NK-92 (cell line): ENCODE results near the gene AUTS2.
"Not testable (repeated sequence)": the region's sequence is repeated elsewhere in the genome, so short reads cannot be mapped to it uniquely, and the experiment has no call there.

Experiments
- DNase-seq: peaks from one replicate; lab custom pipeline; 2025; ENCODE audit not compliant: unreplicated experiment; lab: John Stamatoyannopoulos, UW

Gene AUTS2

GRCh38 chr7:70579397-70580097, 981.3 kb downstream of the AUTS2 start:
- DNase-seq, result no peak

- DNase-seq, result no peak
Measured at GRCh38 chr7:70580161-70580560, 981.9 kb downstream of the AUTS2 start.

GRCh38 chr7:70582927-70583895, 984.9 kb downstream of the AUTS2 start:
- no peak for DNase-seq

GRCh38 chr7:70583965-70584883, 985.9 kb downstream of the AUTS2 start:
- DNase-seq, result no peak

GRCh38 chr7:70585071-70585470, 986.8 kb downstream of the AUTS2 start:
- DNase-seq, result no peak

- DNase-seq, result no peak
Measured at GRCh38 chr7:70586822-70587221, 988.5 kb downstream of the AUTS2 start.

- DNase-seq, result no peak
Measured at GRCh38 chr7:70587739-70588138, 989.5 kb downstream of the AUTS2 start.

- no peak for DNase-seq
Measured at GRCh38 chr7:70588191-70588921, 990.1 kb downstream of the AUTS2 start.

- no peak for DNase-seq
Measured at GRCh38 chr7:70589010-70589409, 990.7 kb downstream of the AUTS2 start.

- no peak for DNase-seq
Measured at GRCh38 chr7:70589590-70589989, 991.3 kb downstream of the AUTS2 start.

GRCh38 chr7:70590126-70590854, 992.0 kb downstream of the AUTS2 start:
- DNase-seq, result no peak

- DNase-seq, result no peak
Measured at GRCh38 chr7:70591643-70592042, 993.4 kb downstream of the AUTS2 start.

- no peak for DNase-seq
Measured at GRCh38 chr7:70592171-70592570, 993.9 kb downstream of the AUTS2 start.

- no peak for DNase-seq
Measured at GRCh38 chr7:70594170-70594569, 995.9 kb downstream of the AUTS2 start.

GRCh38 chr7:70594885-70595284, 996.6 kb downstream of the AUTS2 start:
- not testable (repeated sequence) for DNase-seq

GRCh38 chr7:70595370-70595754, 997.1 kb downstream of the AUTS2 start:
- DNase-seq, result no peak

- DNase-seq, result no peak
Measured at GRCh38 chr7:70595755-70596597, 997.7 kb downstream of the AUTS2 start.

- no peak for DNase-seq
Measured at GRCh38 chr7:70596598-70596913, 998.3 kb downstream of the AUTS2 start.

GRCh38 chr7:70597066-70597465, 998.8 kb downstream of the AUTS2 start:
- DNase-seq, result no peak
